HG02678 (cell line): ENCODE data around the gene ZCWPW1.
A peak's percentile ranks its signal among the peaks of the same experiment; 100 is the strongest.

Source experiments
- ATAC-seq: cut with Tn5 transposase; IDR thresholded peaks from one replicate; pipeline ENCODE4 v1.9.1; 2021; ENCODE audit warnings: mild to moderate bottlenecking, moderate library complexity; ENCODE audit not compliant: unreplicated experiment

Gene ZCWPW1

GRCh38 chr7:100433592-100434296 is 5.2 kb upstream of the ZCWPW1 start:
- no peak for ATAC-seq

- ATAC-seq: no peak
Measured at GRCh38 chr7:100433276-100433591, 4.7 kb upstream of the ZCWPW1 start.

- ATAC-seq: no peak
Measured at GRCh38 chr7:100432621-100433275, 4.2 kb upstream of the ZCWPW1 start.

GRCh38 chr7:100432053-100432452 is 3.5 kb upstream of the ZCWPW1 start:
- ATAC-seq: no peak

DNA sequence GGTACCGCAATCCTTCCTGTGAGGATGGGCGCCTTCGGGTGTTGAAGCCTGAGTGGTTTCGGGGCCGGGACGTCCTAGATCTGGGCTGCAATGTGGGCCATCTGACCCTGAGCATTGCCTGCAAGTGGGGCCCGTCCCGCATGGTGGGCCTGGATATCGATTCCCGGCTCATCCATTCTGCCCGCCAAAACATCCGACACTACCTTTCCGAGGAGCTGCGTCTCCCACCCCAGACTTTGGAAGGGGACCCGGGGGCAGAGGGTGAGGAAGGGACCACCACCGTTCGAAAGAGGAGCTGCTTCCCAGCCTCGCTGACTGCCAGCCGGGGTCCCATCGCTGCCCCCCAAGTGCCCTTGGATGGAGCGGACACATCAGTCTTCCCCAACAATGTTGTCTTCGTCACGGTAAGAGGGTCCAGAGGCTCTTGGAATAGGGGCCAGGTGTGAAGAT is 2.8 kb upstream of the ZCWPW1 start:
- ATAC-seq: no peak

GRCh38 chr7:100430493-100431285 is 2.2 kb upstream of the ZCWPW1 start:
- no peak for ATAC-seq

DNA sequence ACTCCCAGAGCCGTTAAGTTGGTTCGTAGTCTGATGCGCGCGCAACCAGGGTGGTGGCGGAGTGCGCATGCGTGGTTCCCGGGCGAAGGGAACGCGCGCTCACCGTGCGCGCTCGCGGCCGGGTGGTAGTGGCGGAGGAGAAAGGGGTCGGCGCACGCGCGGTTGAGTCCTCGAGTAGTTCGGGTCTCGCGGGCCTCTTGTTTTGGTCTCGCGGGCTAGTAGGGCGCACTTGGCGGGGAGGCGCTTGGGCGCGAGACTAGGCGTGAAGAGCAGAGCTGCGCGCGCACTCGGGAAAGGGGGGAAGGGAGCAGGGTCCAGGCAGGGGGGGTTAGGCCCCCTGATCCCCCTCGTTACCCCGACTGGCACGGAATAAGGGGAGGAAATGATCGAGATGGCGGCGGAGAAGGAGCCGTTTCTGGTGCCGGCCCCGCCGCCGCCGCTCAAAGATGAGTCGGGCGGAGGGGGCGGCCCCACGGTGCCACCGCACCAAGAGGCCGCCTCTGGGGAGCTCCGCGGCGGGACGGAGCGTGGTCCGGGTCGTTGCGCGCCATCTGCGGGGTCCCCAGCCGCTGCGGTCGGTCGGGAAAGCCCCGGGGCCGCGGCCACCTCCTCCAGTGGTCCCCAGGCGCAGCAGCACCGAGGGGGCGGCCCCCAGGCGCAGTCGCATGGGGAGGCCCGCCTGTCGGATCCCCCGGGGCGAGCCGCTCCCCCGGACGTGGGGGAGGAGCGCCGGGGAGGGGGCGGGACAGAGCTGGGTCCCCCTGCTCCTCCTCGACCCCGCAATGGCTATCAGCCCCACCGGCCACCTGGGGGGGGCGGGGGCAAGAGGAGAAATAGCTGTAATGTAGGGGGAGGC is 1.4 kb upstream of the ZCWPW1 start, which contains the start of gene MEPCE:
Gene MEPCE (plus strand): TSS at position 195 of the 856 bp plus-strand sequence. CDS start 188 bp downstream, at position 383.
- ATAC-seq: peak; percentile 37

- peak; percentile 46 for ATAC-seq
Measured at GRCh38 chr7:100428967-100429636, 599 bp upstream of the ZCWPW1 start.

- no peak for ATAC-seq
Measured at GRCh38 chr7:100427762-100428198, 723 bp downstream of the ZCWPW1 start.

- no peak for ATAC-seq
Measured at GRCh38 chr7:100426516-100426915, 2.0 kb downstream of the ZCWPW1 start.

DNA sequence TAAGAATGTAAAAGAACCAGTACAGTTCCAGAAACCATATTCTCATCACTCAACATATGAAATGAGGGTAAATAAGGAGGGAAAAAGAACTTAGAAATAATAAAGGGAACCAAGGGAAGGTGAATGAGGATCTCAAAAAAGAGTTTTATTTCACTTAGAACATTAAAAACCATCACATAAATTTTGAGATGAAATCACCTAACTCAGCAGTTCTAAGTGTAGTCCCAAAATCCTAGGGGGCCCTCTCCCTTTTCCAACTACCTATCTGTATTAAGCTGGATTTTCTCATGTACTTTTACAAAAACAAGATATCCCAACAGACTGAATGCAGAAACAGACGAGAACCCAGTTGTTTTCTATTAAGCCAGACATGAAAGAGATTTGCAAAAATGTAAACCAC is 3.2 kb downstream of the ZCWPW1 start:
- ATAC-seq: no peak

- ATAC-seq: no peak
Measured at GRCh38 chr7:100423315-100423714, 5.2 kb downstream of the ZCWPW1 start.

GRCh38 chr7:100419660-100420226 is 8.8 kb downstream of the ZCWPW1 start:
- no peak for ATAC-seq

DNA sequence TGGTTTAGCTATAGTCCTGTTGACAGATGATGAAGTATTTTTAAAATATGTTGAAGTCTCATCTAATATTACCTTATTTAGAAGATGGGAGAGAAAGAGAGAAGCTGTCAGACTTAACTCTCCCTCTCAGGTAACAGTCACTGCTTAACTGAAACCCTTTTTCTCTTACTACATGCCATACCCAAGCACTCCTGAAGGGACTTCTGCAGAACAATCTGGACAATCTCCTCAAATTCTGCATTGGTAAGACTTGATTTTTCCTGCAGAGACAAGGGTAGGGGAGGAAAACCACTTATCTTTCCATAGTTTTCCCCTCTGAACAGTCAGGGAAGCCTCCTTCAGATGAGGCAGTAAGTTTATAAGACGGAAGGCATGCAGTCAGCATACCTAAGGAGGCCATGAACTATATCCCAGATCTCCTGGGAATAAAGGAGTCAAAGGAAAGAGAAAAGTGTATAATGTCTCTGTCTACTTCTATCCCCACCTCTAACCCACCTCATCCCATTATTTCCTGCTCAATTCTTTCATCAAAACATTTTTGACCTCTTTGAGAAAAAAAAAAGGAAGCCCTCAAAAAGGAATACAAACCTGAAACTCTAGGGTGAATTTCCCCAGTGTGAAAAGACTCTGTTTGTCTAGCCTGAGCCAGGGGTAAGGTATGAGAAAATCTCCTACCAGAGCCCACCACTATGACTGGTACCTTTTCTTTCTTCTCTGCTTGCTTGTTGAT is 9.4 kb downstream of the ZCWPW1 start:
- ATAC-seq: no peak

DNA sequence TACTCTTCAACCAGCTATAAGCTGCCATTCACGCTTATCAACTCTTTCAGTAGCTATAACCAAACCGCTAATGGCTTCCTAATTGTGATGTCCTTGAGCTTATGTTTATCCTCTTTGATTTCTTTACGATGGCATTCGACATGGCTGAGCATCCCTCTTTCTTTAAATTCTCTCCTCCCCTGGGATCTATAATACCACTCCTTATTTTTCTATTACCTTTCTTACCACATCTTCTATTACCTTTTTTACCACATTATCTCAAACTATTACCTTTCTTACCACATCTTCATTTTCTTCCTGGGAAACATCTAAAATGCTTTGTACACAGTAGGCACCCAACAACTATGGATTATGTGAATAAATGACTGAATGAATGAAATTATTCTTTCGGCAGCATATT is 13.1 kb downstream of the ZCWPW1 start:
- ATAC-seq: no peak

- no peak for ATAC-seq
Measured at GRCh38 chr7:100413889-100414288, 14.6 kb downstream of the ZCWPW1 start.

GRCh38 chr7:100413346-100413745 is 15.2 kb downstream of the ZCWPW1 start:
- no peak for ATAC-seq

- no peak for ATAC-seq
Measured at GRCh38 chr7:100411101-100411500, 17.4 kb downstream of the ZCWPW1 start.
